H1 (cell line): Measurements from ENCODE around the gene CD4. TPM values are rescaled to one million over a fixed set of nuclear protein-coding genes. Genes with fewer than 3 reads are reported as not detected.

Experiments used
- CTCF ChIA-PET: fragments of 300-600 bp; sonication (Branson Sonifier 250); formaldehyde crosslinking; loops from one replicate; lab custom pipeline; 2021; ENCODE audit not compliant: partially characterized antibody; lab: Charles Lee
- POLR2A ChIA-PET: fragments of 300-600 bp; sonication (Branson Sonifier 250); formaldehyde crosslinking; loops from one replicate; lab custom pipeline; 2021; ENCODE audit warnings: inconsistent platforms; ENCODE audit not compliant: partially characterized antibody; lab: Charles Lee
- DNase-seq, 2 experiments: peaks; one replicate each; pipeline versions ENCODE4 v3.0.0 to v3.0.0-alpha.2; 2010 to 2022; ENCODE audit warnings: low spot score in 2 of 2, low read depth in 1 of 2, mixed read lengths in 1 of 2
- FAIRE-seq: peaks from 2 replicates; lab custom pipeline; 2011; peaks lifted over from hg19 to GRCh38; lab: Jason Lieb, UNC
- H2AFZ ChIP-seq: 2 replicates; pipeline ENCODE4 v1.8.1; 2012; ENCODE audit warnings: low read length, inconsistent platforms
- H2AK5ac ChIP-seq: 2 replicates; pipeline ENCODE4 v1.6.1; 2013; ENCODE audit warnings: low read depth, low read length
- H2BK120ac ChIP-seq: replicated peaks from 2 replicates; pipeline ENCODE3; 2013; ENCODE audit warnings: low read depth, low read length, inconsistent platforms
- H2BK12ac ChIP-seq: 2 replicates; pipeline ENCODE4 v1.6.1; 2013; ENCODE audit warnings: low read depth, low read length
- H2BK15ac ChIP-seq: 2 replicates; pipeline ENCODE4 v1.6.1; 2013; ENCODE audit warnings: low read length
- H2BK20ac ChIP-seq: 2 replicates; pipeline ENCODE4 v1.6.1; 2013; ENCODE audit warnings: low read length
- H2BK5ac ChIP-seq: 2 replicates; pipeline ENCODE4 v1.6.1; 2013; ENCODE audit warnings: low read depth, low read length
- H3K14ac ChIP-seq: 2 replicates; pipeline ENCODE4 v1.6.1; 2013; ENCODE audit warnings: inconsistent platforms; ENCODE audit not compliant: insufficient read length
- H3K18ac ChIP-seq: 2 replicates; pipeline ENCODE4 v1.6.1; 2013; ENCODE audit warnings: low read length; ENCODE audit errors: extremely low read depth
- H3K23ac ChIP-seq: 2 replicates; pipeline ENCODE4 v1.6.1; 2013; ENCODE audit warnings: inconsistent platforms; ENCODE audit not compliant: insufficient read length
- H3K23me2 ChIP-seq: 2 replicates; pipeline ENCODE4 v1.6.1; 2013; ENCODE audit warnings: low read depth, low read length
- H3K27ac ChIP-seq: 2 replicates; pipeline ENCODE4 v1.6.1; 2011; ENCODE audit warnings: low read depth, low read length, inconsistent platforms
- H3K27me3 ChIP-seq, 4 experiments: replicated peaks in 1 of 4; 1 replicate in 1 of 4; 2 replicates in 3 of 4; pipeline versions ENCODE4 v1.6.1 to v1.8.1; 2011 to 2013; ENCODE audit warnings: low read length in 3 of 4, mild to moderate bottlenecking in 3 of 4, inconsistent platforms in 2 of 4, mixed read lengths in 2 of 4, moderate library complexity in 1 of 4; ENCODE audit not compliant: control insufficient read depth in 3 of 4, insufficient read depth in 3 of 4; ENCODE audit errors: extremely low read depth in 1 of 4
- H3K36me3 ChIP-seq, 4 experiments: 2 replicates each; pipeline versions ENCODE4 v1.6.1 to v1.8.1; 2011 to 2013; ENCODE audit warnings: mild to moderate bottlenecking in 4 of 4, low read length in 3 of 4, moderate library complexity in 2 of 4, control low read depth in 1 of 4, inconsistent platforms in 1 of 4; ENCODE audit not compliant: insufficient read depth in 4 of 4, control insufficient read depth in 2 of 4
- H3K4ac ChIP-seq: replicated peaks from 2 replicates; pipeline ENCODE3; 2013; ENCODE audit warnings: low read length, low read depth, mixed read lengths, inconsistent platforms; ENCODE audit not compliant: insufficient read length
- H3K4me1 ChIP-seq, 4 experiments: replicated peaks in 1 of 4; 1 replicate in 1 of 4; 2 replicates in 3 of 4; pipeline versions ENCODE4 v1.6.1 to v1.8.1; 2011 to 2013; ENCODE audit warnings: low read length in 3 of 4, inconsistent platforms in 2 of 4, mixed read lengths in 1 of 4; ENCODE audit not compliant: insufficient read depth in 4 of 4, control insufficient read depth in 3 of 4
- H3K4me2 ChIP-seq, 2 experiments: 2 replicates each; pipeline versions ENCODE4 v1.6.1 to v1.8.1; 2011 to 2013; ENCODE audit warnings: low read depth in 2 of 2, low read length in 2 of 2, control low read depth in 1 of 2, inconsistent platforms in 1 of 2, mild to moderate bottlenecking in 1 of 2; ENCODE audit not compliant: insufficient read depth in 1 of 2
- H3K4me3 ChIP-seq, 4 experiments: fragments of 200-600, 300-600 bp in 1 of 4; sonication (generic), shearing (Covaris generic), sonication (Bioruptor Twin) in 1 of 4; 2 replicates each; pipeline versions ENCODE4 v1.5.1 to v1.8.1; 2011 to 2016; ENCODE audit warnings: low read length in 4 of 4, low read depth in 3 of 4, control low read depth in 2 of 4, inconsistent platforms in 2 of 4, mild to moderate bottlenecking in 2 of 4, mixed read lengths in 1 of 4, moderate library complexity in 1 of 4; ENCODE audit not compliant: insufficient read depth in 2 of 4; ENCODE audit errors: extremely low read depth in 1 of 4
- H3K56ac ChIP-seq: replicated peaks from 2 replicates; pipeline ENCODE3; 2013; ENCODE audit warnings: low read depth, mild to moderate bottlenecking, mixed read lengths, low read length, inconsistent platforms; ENCODE audit not compliant: insufficient read length
- H3K79me1 ChIP-seq: 2 replicates; pipeline ENCODE4 v1.6.1; 2013; ENCODE audit warnings: low read depth, low read length, control low read depth
- H3K79me2 ChIP-seq, 2 experiments: 2 replicates each; pipeline versions ENCODE4 v1.6.1 to v1.8.1; 2012 to 2013; ENCODE audit warnings: low read length in 2 of 2, mild to moderate bottlenecking in 2 of 2, inconsistent platforms in 1 of 2; ENCODE audit not compliant: insufficient read depth in 2 of 2, control insufficient read depth in 1 of 2
- H3K9ac ChIP-seq, 4 experiments: replicated peaks in 1 of 4; 1 replicate in 1 of 4; 2 replicates in 3 of 4; pipeline versions ENCODE4 v1.6.1 to v1.8.1; 2011 to 2013; ENCODE audit warnings: low read depth in 3 of 4, low read length in 3 of 4, control low read depth in 2 of 4, mild to moderate bottlenecking in 2 of 4, moderate library complexity in 2 of 4, inconsistent platforms in 1 of 4; ENCODE audit errors: extremely low read depth in 1 of 4
- H3K9me3 ChIP-seq, 2 experiments: 2 replicates each; pipeline versions ENCODE4 v1.6.1 to v1.8.1; 2012 to 2013; ENCODE audit warnings: mild to moderate bottlenecking in 2 of 2, moderate library complexity in 2 of 2, control low read depth in 1 of 2, inconsistent platforms in 1 of 2, low read depth in 1 of 2, low read length in 1 of 2, mixed read lengths in 1 of 2; ENCODE audit not compliant: insufficient read depth in 2 of 2
- H4K20me1 ChIP-seq, 2 experiments: replicated peaks in 1 of 2; 2 replicates each; pipeline versions ENCODE3 to v1.8.1; 2011 to 2013; ENCODE audit warnings: inconsistent platforms in 2 of 2, low read length in 2 of 2, mild to moderate bottlenecking in 1 of 2; ENCODE audit not compliant: insufficient read depth in 2 of 2, control insufficient read depth in 1 of 2
- H4K5ac ChIP-seq: 2 replicates; pipeline ENCODE4 v1.6.1; 2013; ENCODE audit warnings: low read length, low read depth, mixed read lengths, inconsistent platforms; ENCODE audit not compliant: insufficient read length
- H4K8ac ChIP-seq: 2 replicates; pipeline ENCODE4 v1.8.0; 2013; ENCODE audit warnings: mild to moderate bottlenecking, moderate library complexity, low read length, inconsistent platforms; ENCODE audit not compliant: insufficient read depth; ENCODE audit errors: extremely low read depth
- H4K91ac ChIP-seq: replicated peaks from 2 replicates; pipeline ENCODE3; 2013; ENCODE audit warnings: low read length, mixed read lengths, inconsistent platforms; ENCODE audit not compliant: insufficient read length
- CTBP2 ChIP-seq: IDR thresholded peaks from 2 replicates; pipeline ENCODE4 v1.7.0; 2011; ENCODE audit warnings: borderline replicate concordance, mild to moderate bottlenecking, moderate library complexity, mixed read lengths, low read length; ENCODE audit not compliant: insufficient read depth, insufficient read length
- KDM5A ChIP-seq: fragments of 200-600 bp; IDR thresholded peaks from 2 replicates; pipeline ENCODE4 v1.7.1; 2012; ENCODE audit warnings: mild to moderate bottlenecking, low read length, inconsistent platforms, mixed read lengths
- MAX ChIP-seq: IDR thresholded peaks from 2 replicates; pipeline ENCODE4 v1.6.1; 2012; ENCODE audit warnings: inconsistent platforms
- RFX5 ChIP-seq: IDR thresholded peaks from 2 replicates; pipeline ENCODE4 v1.6.1; 2011; ENCODE audit warnings: low read depth, low read length, improper control_type of control experiment, borderline replicate concordance
- SIRT6 ChIP-seq: IDR thresholded peaks from one replicate; pipeline ENCODE4 v1.7.1; 2012; ENCODE audit warnings: low read length, inconsistent platforms
- WGBS, 2 experiments: shearing (Covaris generic) in 1 of 2; methylation state at CpG; one replicate each; pipeline versions ENCODE4 v1.1.6 to v1.1.7; 2013 to 2015; ENCODE audit warnings: low lambda C conversion rate in 2 of 2, mixed read lengths in 2 of 2, inconsistent platforms in 1 of 2, low coverage in 1 of 2, missing lambda C conversion rate in 1 of 2; ENCODE audit not compliant: insufficient replicate concordance in 2 of 2, insufficient coverage in 1 of 2, insufficient read length in 1 of 2; ENCODE audit errors: extremely low coverage in 1 of 2, missing lambda C conversion rate in 1 of 2; 5-methylcytosine and 5-hydroxymethylcytosine counted together
- polyA plus RNA-seq, 7 experiments: library from polyadenylated mRNA; depleted of rRNA in 3 of 7; stranded (reverse) in 5 of 7; unstranded in 2 of 7; fragments of >200 nt in 5 of 7; fragments of 200-250 nt in 2 of 7; gene quantifications; 1 replicate in 5 of 7; 2 replicates in 1 of 7; 4 replicates in 1 of 7; pipeline versions ENCODE4 v1.2.1 to v1.2.3, GENCODE V29; 2011 to 2013; ENCODE audit warnings: missing spikeins in 2 of 7, mixed read lengths in 2 of 7
- total RNA-seq: library from RNA; stranded (reverse); fragmentation: NEBNext Ultra II Directional; extraction: Animal tissue kit (Norgen Biotek cat#: 25700); gene quantifications from 2 replicates; pipeline ENCODE4 v1.2.1, GENCODE V29; 2021
- TF ChIP-seq, protein P1 (sequence below): IDR thresholded peaks from 2 replicates; pipeline ENCODE4 v1.6.1; 2012; ENCODE audit warnings: inconsistent platforms

The CD4 gene
- total and polyA plus RNA-seq, 2 of the 8 experiments (the other 6 are each of a cell fraction or from before 2014, with no cell fraction given), result 3.4 to 5.1 TPM

DNA sequence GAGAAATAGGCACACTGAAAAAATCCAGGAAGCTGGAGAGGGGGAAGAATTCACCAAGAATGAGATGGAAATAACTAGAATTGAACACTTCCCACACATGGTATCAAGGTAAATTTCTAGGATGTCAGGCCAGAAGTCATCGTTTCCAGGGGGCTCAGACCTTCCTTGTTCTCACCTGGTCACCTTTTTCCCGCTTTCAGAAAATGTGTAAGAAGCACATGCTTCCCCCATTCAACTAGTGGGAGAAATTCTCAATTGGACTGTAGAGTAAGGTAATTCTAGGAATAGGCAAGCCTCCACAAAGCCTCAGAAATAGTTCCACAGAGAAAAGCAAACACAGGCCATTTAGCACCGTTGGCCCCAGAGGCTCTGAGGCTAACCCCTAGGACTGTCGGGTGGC, 25.9 kb upstream of the CD4 start:
- Histone ChIP-seq H3K4me3 (peak overlapping the region in 1 of 4 experiments; percentile 47; a peak in 1 of 8 replicates), H2BK120ac (peak overlapping the region; percentile 76), H3K9me3 (no peaks in the 10 kb centered on the region), H2BK20ac (peak overlapping the region; percentile 40), H3K79me1 (0 out of 2 replicates have a peak, but pooled peaks cover 2% of the 10 kb centered on the region), H3K27me3 (no peaks in the 10 kb centered on the region), H2BK5ac (peak overlapping the region; percentile 94; the same call in 1 of the 2 replicates), H2BK12ac (0 out of 2 replicates have a peak overlapping the region, but pooled peaks have one; percentile 55), H2AFZ (no peak overlapping the region), H3K36me3 (no peaks in the 10 kb centered on the region), H3K14ac (no peak overlapping the region), H3K27ac (peak overlapping the region; percentile 77), H3K23ac (no peak overlapping the region), H3K9ac (peak overlapping the region in 3 of 4 experiments; percentile 6 to 38 (median 30); a peak in 3 of 7 replicates), H3K56ac (peak overlapping the region; percentile 55), H3K18ac (peak overlapping the region; percentile 66), H4K91ac (peak overlapping the region; percentile 77), H4K20me1 (peaks cover 2 to 9% of the 10 kb centered on the region in 2 experiments), H3K4ac (peak overlapping the region; percentile 17), H3K79me2 (peaks cover 4 to 14% of the 10 kb centered on the region in 2 experiments; a peak in 2 of 4 replicates), H3K23me2 (peaks cover 11% of the 10 kb centered on the region), H4K8ac (no peak overlapping the region), H2BK15ac (peak overlapping the region; percentile 93; the same call in 1 of the 2 replicates), H3K4me1 (peaks cover 6 to 14% (median 12%) of the 10 kb centered on the region in 4 experiments), H3K4me2 (peak overlapping the region; percentile 48 to 89), H2AK5ac (0 out of 2 replicates have a peak overlapping the region, but pooled peaks have one; percentile 45), H4K5ac (peak overlapping the region; percentile 27)
- ChIA-PET CTCF (interaction anchor here (0.7 to 16.3 kb wide), 5 partner anchors 10 to 149 kb away, joined by 3 to 427 read pairs (median 11); partner anchors contain the start of genes LAG3, MLF2, PTMS and ZNF384), POLR2A (interaction anchor here (0.7 to 3.1 kb wide), 14 partner anchors 9 to 150 kb away, joined by 3 to 33 read pairs (median 4); partner anchors contain the start of genes CDCA3, GPR162, LAG3 and MLF2)
- TF ChIP-seq KDM5A (no peak), MAX (0 out of 2 replicates have a peak, but pooled peaks have one; percentile 57), RFX5 (no peak), CTBP2 (no peak), SIRT6 (no peak)
- TF ChIP-seq, protein P1, sequence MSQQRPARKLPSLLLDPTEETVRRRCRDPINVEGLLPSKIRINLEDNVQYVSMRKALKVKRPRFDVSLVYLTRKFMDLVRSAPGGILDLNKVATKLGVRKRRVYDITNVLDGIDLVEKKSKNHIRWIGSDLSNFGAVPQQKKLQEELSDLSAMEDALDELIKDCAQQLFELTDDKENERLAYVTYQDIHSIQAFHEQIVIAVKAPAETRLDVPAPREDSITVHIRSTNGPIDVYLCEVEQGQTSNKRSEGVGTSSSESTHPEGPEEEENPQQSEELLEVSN, result peak; percentile 88
- WGBS, 2 experiments, result 80% methylated on average over 4 of the region's 4 CpGs; no CpG with 5 or more reads in 1 of the 2 experiments
- DNase-seq (no peak), FAIRE-seq (no peak)
